NB4 (cell line): ENCODE measurements around the gene HECW1.

Source experiments
- DNase-seq: peaks from one replicate; pipeline ENCODE4 v3.0.0; 2010; ENCODE audit warnings: low read depth
- H3K4me3 ChIP-seq: one replicate; pipeline ENCODE4 v1.5.1; 2011; ENCODE audit warnings: mild to moderate bottlenecking, low read depth, low read length, moderate library complexity
- CTCF ChIP-seq: IDR thresholded peaks from one replicate; pipeline ENCODE4 v1.5.1; 2012; ENCODE audit warnings: low read depth, low read length
- MAX ChIP-seq: IDR thresholded peaks from 2 replicates; pipeline ENCODE4 v1.6.1; 2011; ENCODE audit warnings: low read depth, low read length
- MYC ChIP-seq: IDR thresholded peaks from 2 replicates; pipeline ENCODE4 v1.6.1; 2011; ENCODE audit warnings: low read depth, low read length
- POLR2A ChIP-seq: IDR thresholded peaks from 2 replicates; pipeline ENCODE4 v1.6.1; 2011; ENCODE audit warnings: mild to moderate bottlenecking; ENCODE audit not compliant: insufficient read length; ENCODE audit errors: extremely low read depth

Gene HECW1

GRCh38 chr7:43589133-43589478 is 476.7 kb downstream of the HECW1 start:
- no peak overlapping the region for H3K4me3 ChIP-seq
- TF ChIP-seq MYC (no peak), MAX (no peak), CTCF (no peak), POLR2A (no peak)
- DNase-seq = no peak

- TF ChIP-seq MYC (no peak), CTCF (no peak), MAX (no peak), POLR2A (no peak)
- no peak for DNase-seq
- no peak overlapping the region for H3K4me3 ChIP-seq
Measured at GRCh38 chr7:43589728-43590127, 477.3 kb downstream of the HECW1 start.

DNA sequence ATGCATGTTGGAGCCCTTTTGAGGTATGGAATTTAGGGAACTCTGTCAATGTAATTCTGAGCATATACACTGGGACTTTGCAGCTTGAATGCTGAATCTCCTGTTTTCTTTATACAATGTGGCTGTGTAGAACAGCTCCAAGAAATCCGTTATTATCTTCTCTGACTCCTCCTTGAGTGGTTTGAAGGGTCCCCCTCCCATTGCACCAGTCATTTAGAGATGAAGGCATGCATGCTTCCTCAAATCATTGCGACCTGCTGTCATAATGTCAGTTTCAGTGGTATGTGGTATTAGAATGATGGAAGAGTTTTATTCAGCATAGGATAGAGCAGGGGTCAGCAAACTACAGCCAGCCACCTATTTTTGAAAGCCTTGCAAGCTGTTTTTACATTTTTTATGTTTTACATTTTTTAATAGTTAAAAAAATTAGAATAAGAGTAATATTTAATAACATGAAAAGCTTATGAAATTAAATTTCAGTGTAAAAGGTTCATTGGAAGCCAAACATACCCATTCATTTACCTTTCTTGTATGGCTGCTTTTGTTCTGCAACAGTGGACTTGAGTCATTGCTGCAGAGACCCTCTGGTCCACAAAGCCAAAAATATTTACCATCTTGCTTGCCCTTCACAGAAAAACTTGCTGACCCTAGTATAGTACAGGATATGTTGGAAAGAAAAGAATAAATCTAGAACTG is 478.6 kb downstream of the HECW1 start:
- no peak overlapping the region for H3K4me3 ChIP-seq
- DNase-seq = no peak

DNA sequence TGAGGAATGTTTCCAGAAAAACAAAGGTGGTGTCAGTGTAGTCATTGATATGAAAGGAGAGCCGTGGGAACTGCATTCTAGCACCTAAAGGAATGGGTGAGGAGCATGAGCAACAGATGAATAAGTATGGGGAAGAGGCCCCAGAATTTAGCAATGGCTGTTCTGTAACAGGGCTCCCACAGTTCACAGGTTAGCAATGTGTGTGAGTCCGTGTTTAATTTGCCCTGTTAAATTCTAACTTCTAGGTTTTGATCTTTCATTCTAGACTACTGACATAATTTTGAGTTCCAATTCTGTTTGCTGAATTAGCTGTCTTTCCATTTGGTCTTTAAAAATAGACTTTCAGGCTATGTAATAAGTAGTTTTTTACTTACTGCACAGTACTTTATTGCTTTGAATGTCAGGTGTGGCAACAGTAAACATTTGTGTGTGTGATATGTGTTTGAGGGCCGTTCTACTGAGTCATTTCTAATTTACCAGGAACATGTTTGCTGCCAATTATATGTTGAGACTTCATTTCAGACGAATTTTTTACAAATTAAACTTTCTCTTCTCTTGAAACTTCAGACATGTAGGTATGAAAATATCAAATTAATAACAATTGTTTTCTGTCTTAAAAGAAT is 479.2 kb downstream of the HECW1 start:
- no peak for DNase-seq
- no peak for TF ChIP-seq CTCF
- TF ChIP-seq MAX = no peak
- TF ChIP-seq POLR2A = no peak
- TF ChIP-seq MYC = no peak
- no peak overlapping the region for H3K4me3 ChIP-seq

More for the DNA sequence above, 478.6 kb downstream of the HECW1 start:
- TF ChIP-seq POLR2A (no peak), CTCF (no peak), MAX (no peak), MYC (no peak)

- TF ChIP-seq MAX (no peak), MYC (no peak), CTCF (no peak), POLR2A (no peak)
- no peak for DNase-seq
- no peak overlapping the region for H3K4me3 ChIP-seq
Measured at GRCh38 chr7:43592326-43592725, 479.9 kb downstream of the HECW1 start.

DNA sequence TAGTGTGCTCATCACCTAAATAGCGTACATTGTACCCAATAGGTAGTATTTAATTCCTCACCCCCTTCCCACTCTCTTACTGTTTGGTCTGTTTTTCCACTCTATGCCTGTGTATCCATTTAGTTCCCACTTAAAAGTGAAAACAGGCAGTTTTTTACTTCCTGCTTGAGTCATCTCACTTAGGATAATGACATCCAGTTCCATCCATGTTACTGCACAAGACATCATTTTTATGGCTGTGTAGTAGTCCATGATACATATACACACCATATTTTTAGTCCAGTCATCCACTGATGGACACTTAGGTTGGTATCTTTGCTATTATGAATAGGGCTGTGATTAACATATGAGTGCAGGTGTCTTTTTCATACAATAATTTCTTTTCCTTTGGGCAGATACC is 480.6 kb downstream of the HECW1 start:
- TF ChIP-seq MYC (no peak), POLR2A (no peak), CTCF (no peak), MAX (no peak)
- H3K4me3 ChIP-seq = no peak overlapping the region
- no peak for DNase-seq
